Activated naive CD4-positive, alpha-beta T cell treated with Interleukin-2 at 50 U/mL for 16 hours (primary cell): ENCODE measurements around the gene LTBR.
"Not testable (repeated sequence)": the region's sequence is repeated elsewhere in the genome, so short reads cannot be mapped to it uniquely, and the experiment has no call there.

ENCODE experiments used
- DNase-seq: peaks from one replicate; pipeline ENCODE4 v3.0.0-alpha.2; 2020

Gene LTBR

GRCh38 chr12:6383572-6384498 lies at the start of gene LTBR:
Gene LTBR, plus strand, starts transcription at chr12:6384162. Its CDS starts 197 bp downstream, at chr12:6384359.
- DNase-seq = no peak

DNA sequence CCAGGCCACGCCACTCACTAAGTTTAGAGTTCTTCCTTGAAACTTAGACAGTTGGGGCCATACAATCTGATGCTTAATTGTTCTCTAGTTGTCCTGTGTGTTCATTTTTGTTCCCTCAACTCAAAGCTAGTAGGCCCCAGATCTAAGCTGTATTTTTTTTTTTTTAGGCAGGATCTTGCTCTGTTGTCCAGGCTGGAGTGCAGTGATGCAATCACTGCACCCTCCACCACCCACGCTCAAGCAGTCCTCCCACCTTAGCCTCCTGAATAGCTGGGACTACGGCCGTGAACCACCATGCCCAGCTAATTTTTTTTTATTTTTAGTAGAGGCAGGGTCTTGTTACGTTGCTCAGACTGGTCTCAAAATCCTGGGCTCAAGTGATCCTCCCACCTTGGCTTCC lies 49.6 kb upstream of the LTBR start:
- DNase-seq = no peak

DNA sequence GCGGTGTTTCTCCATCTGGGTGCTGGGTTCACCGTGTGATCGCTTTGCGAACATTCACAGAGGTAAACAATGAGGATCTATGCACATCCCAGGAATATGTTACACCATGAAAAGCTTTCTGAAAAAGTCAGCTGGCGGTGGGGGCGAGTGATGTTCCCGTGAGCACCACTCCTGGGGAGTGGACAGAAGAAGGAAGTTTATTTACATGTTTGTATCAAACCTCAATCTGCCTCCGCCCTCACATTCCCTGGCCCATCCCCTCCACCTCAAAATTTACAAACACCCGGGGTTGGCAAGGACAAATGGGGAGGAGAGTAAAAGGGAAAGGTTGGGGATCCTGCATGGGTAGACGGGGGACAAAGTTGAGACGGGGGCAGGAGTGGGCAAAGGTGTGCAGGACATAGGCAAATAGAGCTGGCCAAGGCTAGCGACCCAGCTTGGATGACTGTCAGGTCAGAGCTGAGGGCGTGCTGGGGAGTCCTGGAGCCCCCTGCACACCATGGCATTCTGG lies 49.0 kb upstream of the LTBR start:
- DNase-seq = no peak

GRCh38 chr12:6335451-6336078 lies 48.4 kb upstream of the LTBR start:
- DNase-seq = peak; percentile 90

- peak; percentile 64 for DNase-seq
Observed at GRCh38 chr12:6336079-6336888, 47.7 kb upstream of the LTBR start.

- peak; percentile 51 for DNase-seq
Observed at GRCh38 chr12:6336889-6337853, 46.8 kb upstream of the LTBR start.

- DNase-seq = no peak
Observed at GRCh38 chr12:6337958-6338433, 46.0 kb upstream of the LTBR start.

DNA sequence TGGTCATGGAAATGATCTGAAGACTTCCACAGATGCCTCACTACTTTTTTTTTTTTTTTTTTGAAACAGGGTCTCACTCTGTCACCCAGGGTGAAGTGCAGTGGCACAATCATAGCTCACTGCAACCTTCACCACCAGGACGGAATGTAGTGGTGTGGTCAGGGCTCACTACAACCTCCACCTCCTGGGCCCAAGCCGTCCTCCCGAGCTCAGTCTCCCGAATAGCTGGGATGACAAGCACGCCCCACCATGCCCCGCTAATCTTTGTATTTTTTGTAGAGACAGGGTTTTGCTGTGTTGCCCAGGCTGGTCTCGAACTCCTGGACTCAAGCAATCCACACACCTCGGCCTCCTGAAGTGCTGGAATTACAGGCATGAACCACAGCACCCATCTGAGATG lies 45.4 kb upstream of the LTBR start:
- DNase-seq = not testable (repeated sequence)

GRCh38 chr12:6338955-6339354 lies 45.0 kb upstream of the LTBR start:
- no peak for DNase-seq

DNA sequence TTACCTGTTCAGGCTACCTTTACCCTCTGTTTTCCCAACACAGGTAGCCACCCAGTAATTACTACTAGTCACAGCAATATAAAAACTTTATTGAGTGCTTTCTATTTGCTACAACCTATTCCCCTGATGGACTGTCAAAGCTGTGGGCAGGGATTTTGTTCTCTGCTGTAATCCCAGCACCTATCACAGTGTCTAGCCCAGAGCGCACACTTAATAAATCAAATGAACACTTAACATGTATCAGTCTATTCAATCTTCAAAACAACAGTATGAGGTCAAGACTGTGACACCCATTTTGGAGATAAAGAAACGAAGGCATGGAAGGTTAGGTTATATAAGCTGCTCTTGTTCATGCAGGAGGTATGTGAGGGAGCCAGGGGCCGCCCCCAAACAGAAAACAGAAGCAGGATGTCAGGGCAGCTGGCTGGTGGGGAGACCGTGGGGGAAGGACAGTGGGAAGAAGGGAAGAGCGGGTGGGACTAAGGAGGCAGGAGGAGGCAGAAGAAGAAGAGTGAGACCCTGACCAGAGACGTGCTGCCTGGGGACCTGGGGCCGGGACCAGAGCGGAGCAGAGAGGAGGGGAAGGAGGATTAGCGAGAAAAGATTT lies 43.8 kb upstream of the LTBR start:
- DNase-seq = no peak

GRCh38 chr12:6340745-6341416 lies 43.1 kb upstream of the LTBR start:
- no peak for DNase-seq

DNA sequence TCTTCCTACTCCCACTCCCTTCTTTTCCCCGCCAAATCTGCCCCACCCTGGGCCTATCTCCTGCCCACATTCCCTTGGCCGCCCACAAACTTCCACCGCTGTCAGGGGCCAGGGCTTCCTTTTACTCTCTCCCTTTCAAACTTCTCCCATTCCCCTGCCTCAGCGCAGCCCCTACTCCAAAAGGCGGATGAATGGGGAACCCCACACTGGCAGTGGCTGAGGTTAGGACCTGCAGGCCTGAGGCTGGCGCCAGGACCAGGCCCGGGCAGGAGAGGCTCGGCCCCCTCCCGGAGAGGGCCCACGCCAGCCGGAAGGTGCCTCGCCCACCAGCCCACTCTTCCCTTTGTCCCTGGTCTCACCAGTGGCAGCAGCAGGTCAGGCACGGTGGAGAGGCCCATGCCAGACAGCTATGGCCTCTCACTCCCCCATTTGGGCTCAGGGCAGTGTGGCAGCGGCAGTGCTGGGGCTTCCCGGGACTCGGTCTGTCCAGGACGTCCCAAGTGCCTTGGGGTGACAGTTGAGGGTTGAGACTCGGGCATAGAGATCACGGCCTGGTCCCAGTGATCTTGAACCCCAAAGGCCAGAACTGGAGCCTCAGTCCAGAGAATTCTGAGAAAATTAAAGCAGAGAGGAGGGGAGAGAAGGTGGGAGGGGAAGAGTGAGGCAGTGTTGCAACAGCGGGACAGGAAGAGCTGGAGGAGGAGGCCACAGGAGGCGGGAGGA lies 42.4 kb upstream of the LTBR start, which contains the start of gene TNFRSF1A:
Gene TNFRSF1A, minus strand, starts transcription at position 660 of the 723 bp plus-strand sequence. Its CDS starts 262 bp downstream, at position 398.
- peak; percentile 57 for DNase-seq

GRCh38 chr12:6342140-6342889 lies 41.6 kb upstream of the LTBR start:
- DNase-seq = no peak

GRCh38 chr12:6343518-6343917 lies 40.4 kb upstream of the LTBR start:
- DNase-seq = no peak

- DNase-seq = not testable (repeated sequence)
Observed at GRCh38 chr12:6344101-6344660, 39.8 kb upstream of the LTBR start.

- DNase-seq = peak; percentile 41
Observed at GRCh38 chr12:6345319-6346091, 38.5 kb upstream of the LTBR start.

- no peak for DNase-seq
Observed at GRCh38 chr12:6346235-6346832, 37.6 kb upstream of the LTBR start.
